HG02943 (cell line): ENCODE data around the gene PPP6R1.

Source experiments
- ATAC-seq: cut with Tn5 transposase; IDR thresholded peaks from one replicate; pipeline ENCODE4 v1.9.1; 2021; ENCODE audit warnings: mild to moderate bottlenecking, low read depth, moderate library complexity; ENCODE audit not compliant: unreplicated experiment

PPP6R1 gene

GRCh38 chr19:55197528-55197927, 61.3 kb downstream of the PPP6R1 start:
- ATAC-seq = no peak

DNA sequence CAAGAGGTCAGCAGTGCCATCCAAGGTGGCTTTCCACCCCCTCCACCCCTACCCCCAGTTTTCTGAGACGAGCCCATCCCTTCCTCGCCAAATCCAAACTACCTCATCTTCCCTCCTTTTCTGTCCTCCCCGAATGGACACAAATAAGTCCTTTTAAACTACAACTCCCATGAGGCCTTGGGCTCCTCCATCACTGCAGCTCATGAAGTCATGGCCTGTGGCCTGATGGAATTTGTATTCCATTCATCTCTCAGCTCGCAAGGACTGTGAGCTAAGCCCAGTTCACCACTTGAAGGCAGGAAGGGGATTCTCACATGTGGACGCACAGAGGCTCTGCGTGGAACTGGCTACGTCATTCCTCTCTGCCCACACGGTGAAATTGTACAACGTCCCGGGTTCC, 62.0 kb downstream of the PPP6R1 start:
- ATAC-seq = no peak

DNA sequence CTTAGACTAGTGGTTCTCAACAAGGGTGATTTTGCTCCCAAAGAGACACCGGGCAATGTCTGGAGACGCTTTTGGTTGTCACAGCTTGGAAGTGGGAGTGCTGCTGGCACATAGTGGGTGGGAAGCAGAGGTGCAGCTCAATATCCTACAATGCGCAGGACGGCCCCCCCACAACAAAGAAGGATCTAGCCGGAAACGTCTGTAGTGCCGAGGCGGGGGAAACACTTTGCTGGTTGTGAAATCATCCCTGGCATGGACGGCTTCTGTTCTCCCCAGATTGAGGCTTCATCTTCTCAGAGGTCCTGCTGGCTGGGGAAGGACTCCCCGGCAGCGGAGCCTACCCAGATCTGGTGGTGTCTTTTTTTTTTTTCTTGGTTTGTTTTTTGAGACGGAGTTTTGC, 65.3 kb downstream of the PPP6R1 start:
- ATAC-seq = no peak

GRCh38 chr19:55189403-55189835, 69.4 kb downstream of the PPP6R1 start:
- no peak for ATAC-seq

DNA sequence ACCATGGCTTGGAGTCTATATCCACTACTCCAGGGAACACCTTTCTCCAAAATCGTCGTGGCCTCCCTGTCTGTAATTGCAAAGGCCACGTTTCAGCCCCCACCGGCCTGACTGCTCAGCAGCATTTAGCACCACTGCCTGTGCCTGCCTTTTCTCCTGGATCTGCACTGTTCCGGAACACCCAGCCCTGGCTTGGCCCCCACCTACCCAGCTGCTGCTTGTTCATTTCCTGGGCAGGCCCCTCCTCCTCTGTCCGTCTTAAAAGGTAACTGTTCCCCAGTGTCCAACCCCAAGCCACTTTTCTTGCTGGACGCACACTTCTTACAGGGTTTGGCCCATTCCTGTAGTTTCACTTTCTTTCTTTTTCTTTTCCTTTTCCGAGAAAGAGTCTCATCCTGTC, 70.2 kb downstream of the PPP6R1 start:
- no peak for ATAC-seq

- ATAC-seq = no peak
Observed at GRCh38 chr19:55186080-55186479, 72.7 kb downstream of the PPP6R1 start.

- no peak for ATAC-seq
Observed at GRCh38 chr19:55181740-55182139, 77.1 kb downstream of the PPP6R1 start.
